Naive thymus-derived CD8-positive, alpha-beta T cell (primary cell): ENCODE data around the gene METTL9. TPM values are rescaled to one million over a fixed set of nuclear protein-coding genes. Genes with fewer than 3 reads are reported as not detected.
"Not testable (repeated sequence)": the region's sequence is repeated elsewhere in the genome, so short reads cannot be mapped to it uniquely, and the experiment has no call there.

Source experiments
- ATAC-seq, 2 donors: fragments of 150-1000 bp; cut with Tn5 transposase in 1 of 2; sonication (Bioruptor Pico), chemical (Tn5 transposase) in 1 of 2; 1 replicate in 1 of 2; 2 replicates in 1 of 2; pipeline ENCODE4 v1.10.0; 2021; ENCODE audit warnings: mild to moderate bottlenecking in 2 of 2, moderate library complexity in 2 of 2
- POLR2A ChIA-PET: fragments of 350-600 bp; sonication (Branson Sonifier 250); formaldehyde crosslinking; loops from one replicate; lab custom pipeline; 2021; ENCODE audit warnings: antibody characterized with exemption; lab: Charles Lee
- DNase-seq, 10 donors: peaks; one replicate each; pipeline versions ENCODE4 v3.0.0 to v3.0.0-alpha.2; 2020 to 2022
- H3K27ac Mint-ChIP-seq, 10 donors: one replicate each; pipeline ENCODE4 v1.8.0; 2020 to 2022; ENCODE audit warnings: mild to moderate bottlenecking in 10 of 10, mixed read lengths in 10 of 10, moderate library complexity in 4 of 10, inconsistent platforms in 1 of 10
- H3K27me3 Mint-ChIP-seq, 5 donors: one replicate each; pipeline ENCODE4 v1.8.0; 2021 to 2022; ENCODE audit warnings: mixed read lengths in 5 of 5
- H3K36me3 Mint-ChIP-seq, 3 donors: one replicate each; pipeline ENCODE4 v1.8.0; 2020 to 2022; ENCODE audit warnings: mixed read lengths in 3 of 3, mild to moderate bottlenecking in 2 of 3, inconsistent platforms in 1 of 3
- H3K4me1 Mint-ChIP-seq, 4 donors: one replicate each; pipeline ENCODE4 v1.8.0; 2021 to 2022; ENCODE audit warnings: mixed read lengths in 4 of 4
- H3K4me3 Mint-ChIP-seq, 10 donors: one replicate each; pipeline ENCODE4 v1.8.0; 2020 to 2022; ENCODE audit warnings: mild to moderate bottlenecking in 10 of 10, mixed read lengths in 10 of 10, moderate library complexity in 6 of 10, inconsistent platforms in 1 of 10
- H3K9me3 Mint-ChIP-seq, 9 donors: one replicate each; pipeline ENCODE4 v1.8.0; 2020 to 2022; ENCODE audit warnings: mixed read lengths in 9 of 9, mild to moderate bottlenecking in 3 of 9, inconsistent platforms in 1 of 9, moderate library complexity in 1 of 9
- polyA plus RNA-seq, 3 donors: library from polyadenylated mRNA; unstranded; fragments of 300-500 nt; fragmentation: Illumina TruSeq; gene quantifications; one replicate each; pipeline ENCODE4 v1.2.3, GENCODE V29; 2021
- total RNA-seq, 8 experiments: library from RNA in 2 of 8; stranded (reverse) in 2 of 8; gene quantifications; one replicate each; pipeline ENCODE4 v1.2.3 and lab custom pipeline; 2021 to 2026

The METTL9 gene
- total and polyA plus RNA-seq, 5 experiments from 2014 or later, result 80.9 to 156 (median 100) TPM

GRCh38 chr16:21645261-21645721 lies 45.9 kb downstream of the METTL9 start:
- no peaks in the 10 kb centered on the region for H3K9me3 Mint-ChIP-seq
- H3K36me3 Mint-ChIP-seq, result peaks cover 0 to 2% (median 0%) of the 10 kb centered on the region in 3 donors
- peaks cover 15 to 75% (median 52%) of the 10 kb centered on the region in 4 donors for H3K4me1 Mint-ChIP-seq
- POLR2A ChIA-PET, result interaction anchor here (0.7 to 4.7 kb wide), 7 partner anchors 12 to 547 kb away, joined by 3 to 40 read pairs (median 3); partner anchors contain the start of genes METTL9 and OTOA
- no peaks in the 10 kb centered on the region for H3K27me3 Mint-ChIP-seq
- DNase-seq (peak in 5 of 10 donors; percentile 8 to 74 (median 69)), ATAC-seq (peak; percentile 48 to 65)
- peak overlapping the region; percentile 68 to 88 (median 84) for H3K4me3 Mint-ChIP-seq
- peak overlapping the region; percentile 89 to 98 (median 96) for H3K27ac Mint-ChIP-seq

GRCh38 chr16:21646091-21646490 lies 46.7 kb downstream of the METTL9 start:
- POLR2A ChIA-PET, result interaction anchor here (0.8 to 4.7 kb wide), 8 partner anchors 11 to 546 kb away, joined by 3 to 40 read pairs (median 4); partner anchors contain the start of genes METTL9 and OTOA
- H3K27ac Mint-ChIP-seq, result peak overlapping the region; percentile 93 to 98 (median 96)
- no peaks in the 10 kb centered on the region for H3K36me3 Mint-ChIP-seq
- H3K9me3 Mint-ChIP-seq, result no peaks in the 10 kb centered on the region
- DNase-seq, result no peak
- ATAC-seq, result no peak
- H3K4me3 Mint-ChIP-seq, result peak overlapping the region; percentile 68 to 88 (median 84)
- no peaks in the 10 kb centered on the region for H3K27me3 Mint-ChIP-seq
- H3K4me1 Mint-ChIP-seq, result peaks cover 12 to 75% (median 51%) of the 10 kb centered on the region in 4 donors

GRCh38 chr16:21646721-21647561 lies 47.6 kb downstream of the METTL9 start:
- peak; percentile 81 to 89 for ATAC-seq
- H3K9me3 Mint-ChIP-seq, result no peaks in the 10 kb centered on the region
- H3K4me1 Mint-ChIP-seq, result peaks cover 12 to 81% (median 52%) of the 10 kb centered on the region in 4 donors
- H3K4me3 Mint-ChIP-seq, result peak overlapping the region; percentile 68 to 89 (median 84)
- no peaks in the 10 kb centered on the region for H3K36me3 Mint-ChIP-seq
- POLR2A ChIA-PET, result interaction anchor here (0.9 to 4.7 kb wide), 5 partner anchors 14 to 49 kb away, joined by 3 to 40 read pairs (median 3); partner anchors contain the start of gene METTL9
- peak overlapping the region; percentile 93 to 98 (median 96) for H3K27ac Mint-ChIP-seq
- peak in 9 of 10 donors; percentile 47 to 78 (median 69) for DNase-seq
- H3K27me3 Mint-ChIP-seq, result no peaks in the 10 kb centered on the region

DNA sequence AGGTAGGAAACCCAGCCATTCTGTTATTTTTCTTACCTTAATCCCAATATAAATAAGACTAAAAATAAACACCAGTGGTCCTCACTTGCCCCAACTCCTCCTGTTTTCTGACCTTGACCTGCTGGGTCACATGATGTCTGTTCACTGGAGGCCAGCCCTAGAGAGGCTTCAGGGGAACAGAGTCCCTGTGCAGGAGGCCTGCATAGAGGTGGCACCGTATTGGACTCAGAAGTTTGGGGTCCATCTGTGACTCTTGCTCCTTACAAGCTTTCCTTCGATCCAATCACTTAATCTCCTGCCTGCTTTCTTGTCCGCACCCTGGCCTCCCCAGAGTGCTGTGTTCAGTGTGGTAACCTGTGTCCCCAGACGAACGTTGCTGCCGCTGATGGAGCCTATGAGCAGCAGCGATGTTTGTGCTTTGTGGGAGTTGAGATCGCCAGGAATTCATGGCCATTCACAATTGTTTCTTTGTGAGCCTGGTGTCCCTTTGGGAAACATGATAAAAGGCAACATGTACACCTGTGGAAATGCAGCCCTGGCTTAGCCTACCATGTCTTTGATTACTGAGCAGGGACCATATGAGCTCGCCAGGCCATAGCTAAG lies 48.3 kb downstream of the METTL9 start:
- H3K4me1 Mint-ChIP-seq, result peaks cover 12 to 86% (median 54%) of the 10 kb centered on the region in 4 donors
- DNase-seq, result no peak
- POLR2A ChIA-PET, result interaction anchor here (1.0 to 4.7 kb wide), 4 partner anchors 14 to 50 kb away, joined by 3 to 40 read pairs (median 4); partner anchors contain the start of gene METTL9
- H3K36me3 Mint-ChIP-seq, result peaks cover 0 to 4% (median 0%) of the 10 kb centered on the region in 3 donors
- peak overlapping the region; percentile 93 to 98 (median 96) for H3K27ac Mint-ChIP-seq
- ATAC-seq, result peak in 1 of 2 donors; percentile 7
- H3K27me3 Mint-ChIP-seq, result no peaks in the 10 kb centered on the region
- peak overlapping the region in 9 of 10 donors; percentile 2 to 89 (median 68) for H3K4me3 Mint-ChIP-seq
- no peaks in the 10 kb centered on the region for H3K9me3 Mint-ChIP-seq

- H3K9me3 Mint-ChIP-seq, POLR2A ChIA-PET, ATAC-seq, DNase-seq, H3K27me3 Mint-ChIP-seq: not testable (repeated sequence)
- Mint-ChIP-seq H3K4me1 (peaks cover 11 to 89% (median 51%) of the 10 kb centered on the region in 4 donors), H3K36me3 (peaks cover 0 to 17% (median 0%) of the 10 kb centered on the region in 3 donors), H3K4me3 (peak overlapping the region in 1 of 10 donors; percentile 32), H3K27ac (peak overlapping the region in 3 of 10 donors; percentile 18 to 94 (median 52))
These were observed 50.5 kb downstream of the METTL9 start for GRCh38 chr16:21649826-21650406.

GRCh38 chr16:21650521-21650920 lies 51.1 kb downstream of the METTL9 start:
- Mint-ChIP-seq H3K9me3 (no peaks in the 10 kb centered on the region), H3K27me3 (no peaks in the 10 kb centered on the region), H3K4me1 (peaks cover 10 to 87% (median 45%) of the 10 kb centered on the region in 4 donors), H3K36me3 (peaks cover 0 to 23% (median 4%) of the 10 kb centered on the region in 3 donors), H3K4me3 (peak overlapping the region in 1 of 10 donors; percentile 33), H3K27ac (peak overlapping the region in 4 of 10 donors; percentile 48 to 66 (median 66))
- ATAC-seq (no peak), DNase-seq (no peak)
- POLR2A ChIA-PET, result no interaction called here

GRCh38 chr16:21651515-21651914 lies 52.1 kb downstream of the METTL9 start:
- ATAC-seq (no peak), DNase-seq (no peak)
- H3K36me3 Mint-ChIP-seq, result peaks cover 0 to 33% (median 5%) of the 10 kb centered on the region in 3 donors
- POLR2A ChIA-PET, result no interaction called here
- no peaks in the 10 kb centered on the region for H3K9me3 Mint-ChIP-seq
- no peaks in the 10 kb centered on the region for H3K27me3 Mint-ChIP-seq
- H3K27ac Mint-ChIP-seq, result peak overlapping the region in 2 of 10 donors; percentile 65 to 76
- peak overlapping the region in 1 of 10 donors; percentile 57 for H3K4me3 Mint-ChIP-seq
- peaks cover 12 to 84% (median 36%) of the 10 kb centered on the region in 4 donors for H3K4me1 Mint-ChIP-seq

GRCh38 chr16:21652453-21652852 lies 53.1 kb downstream of the METTL9 start, which contains the start of gene IGSF6:
Gene IGSF6 (minus strand): TSS chr16:21652608. CDS start chr16:21652598, 10 bp downstream.
- Mint-ChIP-seq H3K4me3 (peak within 1 kb of the TSS in 1 of 10 donors; percentile 57), H3K27me3 (no peaks in the 10 kb centered on the region), H3K36me3 (peaks cover 0 to 38% (median 7%) of the 10 kb centered on the region in 3 donors), H3K27ac (peak within 1 kb of the TSS in 2 of 10 donors; percentile 70 to 76), H3K4me1 (peaks cover 10 to 84% (median 35%) of the 10 kb centered on the region in 4 donors), H3K9me3 (no peaks in the 10 kb centered on the region)
- POLR2A ChIA-PET, result no interaction called here
- ATAC-seq, result no peak
- no peak for DNase-seq

DNA sequence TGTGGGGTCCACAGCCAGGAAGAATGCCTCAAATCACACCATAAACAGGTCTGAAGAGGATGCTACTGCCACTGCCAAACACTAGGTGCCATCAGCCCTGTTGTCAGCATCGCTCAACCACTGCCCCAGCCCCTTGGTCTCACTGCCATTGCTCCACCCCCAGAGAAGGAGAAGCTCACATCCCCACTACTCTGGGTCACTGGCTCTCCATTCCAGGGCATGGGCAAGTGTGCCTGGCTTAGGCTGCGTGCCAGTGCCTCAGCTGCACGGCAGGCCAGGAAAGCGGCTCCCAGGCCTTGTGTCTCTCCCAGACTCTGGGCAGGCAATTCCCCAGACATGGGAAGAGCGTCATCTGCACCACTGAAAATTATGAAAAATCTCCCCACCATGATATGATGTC lies 54.2 kb downstream of the METTL9 start:
- no peak for ATAC-seq
- POLR2A ChIA-PET, result interaction anchor here (0.7 kb wide), 2 partner anchors 15 to 44 kb away, joined by 5 to 6 read pairs; no protein-coding TSS in a partner anchor
- H3K4me1 Mint-ChIP-seq, result peaks cover 6 to 82% (median 33%) of the 10 kb centered on the region in 4 donors
- H3K27me3 Mint-ChIP-seq, result no peaks in the 10 kb centered on the region
- no peaks in the 10 kb centered on the region for H3K9me3 Mint-ChIP-seq
- DNase-seq, result no peak
- H3K4me3 Mint-ChIP-seq, result no peak overlapping the region
- peak overlapping the region in 3 of 10 donors; percentile 44 to 70 (median 65) for H3K27ac Mint-ChIP-seq
- peaks cover 0 to 42% (median 7%) of the 10 kb centered on the region in 3 donors for H3K36me3 Mint-ChIP-seq

DNA sequence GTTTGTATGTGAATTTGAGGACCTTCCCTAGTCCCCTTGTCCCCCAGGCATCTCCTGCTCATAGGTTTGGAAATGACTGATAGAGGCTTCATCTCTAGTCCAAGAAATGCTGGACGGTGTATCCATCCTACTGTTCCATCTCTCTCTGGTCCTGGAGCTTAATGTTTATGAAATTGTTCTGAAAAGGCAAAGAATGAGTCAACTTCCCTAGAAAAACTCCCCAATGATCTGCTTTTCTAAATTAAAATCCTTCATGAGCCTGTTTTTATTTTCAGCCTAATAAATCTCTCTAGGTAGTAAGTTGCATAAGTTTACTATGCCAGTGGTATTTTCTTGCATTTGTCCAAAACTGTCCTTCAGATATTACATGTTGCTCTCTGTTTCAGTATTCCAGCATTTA lies 55.1 kb downstream of the METTL9 start:
- Mint-ChIP-seq H3K27me3 (no peaks in the 10 kb centered on the region), H3K27ac (peak overlapping the region in 3 of 10 donors; percentile 31 to 37 (median 34)), H3K36me3 (peaks cover 0 to 42% (median 7%) of the 10 kb centered on the region in 3 donors), H3K4me1 (peaks cover 4 to 80% (median 29%) of the 10 kb centered on the region in 4 donors), H3K4me3 (no peak overlapping the region), H3K9me3 (no peaks in the 10 kb centered on the region)
- POLR2A ChIA-PET, result interaction anchor here (0.6 to 0.7 kb wide), 3 partner anchors 14 to 644 kb away, joined by 3 to 6 read pairs (median 5); no protein-coding TSS in a partner anchor
- ATAC-seq, result no peak
- DNase-seq, result no peak

- no peak for ATAC-seq
- POLR2A ChIA-PET, result no interaction called here
- H3K27me3 Mint-ChIP-seq, result no peaks in the 10 kb centered on the region
- H3K27ac Mint-ChIP-seq, result peak overlapping the region in 1 of 10 donors; percentile 21
- peaks cover 0 to 42% (median 7%) of the 10 kb centered on the region in 3 donors for H3K36me3 Mint-ChIP-seq
- H3K4me1 Mint-ChIP-seq, result peaks cover 4 to 80% (median 30%) of the 10 kb centered on the region in 4 donors
- H3K9me3 Mint-ChIP-seq, result no peaks in the 10 kb centered on the region
- no peak overlapping the region for H3K4me3 Mint-ChIP-seq
- no peak for DNase-seq
These were observed 55.5 kb downstream of the METTL9 start for GRCh38 chr16:21654881-21655280.
